ENCODE results near the gene AGMO. TPM values are rescaled to one million over a fixed set of nuclear protein-coding genes. Genes with fewer than 3 reads are reported as not detected.

AGMO gene
- total RNA-seq, 1 experiment from 2014 or later, result not detected

DNA sequence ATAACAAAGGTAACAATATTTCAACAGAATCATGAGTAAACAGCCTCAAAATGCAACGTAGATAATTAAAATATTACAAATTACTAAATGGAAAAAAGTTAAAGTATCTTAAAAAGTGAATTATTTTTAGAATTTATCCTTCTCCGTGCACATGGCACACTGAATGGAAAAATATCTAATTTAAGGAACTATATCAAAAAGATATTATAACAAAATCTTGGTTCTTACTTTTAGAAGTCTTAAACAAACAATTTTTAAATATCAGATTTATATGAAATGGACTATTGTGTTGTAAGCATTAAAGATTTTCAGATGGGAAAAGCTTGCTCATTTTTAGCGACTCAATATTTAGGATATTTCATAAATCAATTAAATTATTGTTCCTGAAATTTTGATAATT is 72.0 kb downstream of the AGMO start:
- RAD21 ChIA-PET (ENCODE audit: low non-redundant PET in 1 of 2, low total read pairs in 2 of 2, uncharacterized antibody in 2 of 2, unreplicated experiment in 2 of 2), result no interaction called here
- no peaks in the 10 kb centered on the region for H3K9me2 ChIP-seq (ENCODE audit: insufficient read depth)
- BruUV-seq (replicated peaks), result no TSS peak
- no peak overlapping the region for H3K27ac ChIP-seq (ENCODE audit: low read depth, low read length)
- CTCF ChIA-PET, result no interaction called here
- no peak overlapping the region for H3K9ac ChIP-seq (ENCODE audit: low read length)
- H3K4me2 ChIP-seq (ENCODE audit: low read length), result no peak overlapping the region
- no peaks in the 10 kb centered on the region for H4K20me1 ChIP-seq (ENCODE audit: insufficient read depth)
- no peaks in the 10 kb centered on the region for H3K4me1 ChIP-seq (ENCODE audit: control insufficient read depth in 1 of 2, insufficient read depth in 2 of 2, low read length in 2 of 2)
- H3K9me3 ChIP-seq (ENCODE audit: control insufficient read depth in 1 of 2, insufficient read depth in 1 of 2, low read depth in 1 of 2, low read length in 2 of 2), result no peaks in the 10 kb centered on the region
- ATAC-seq (no peak), DNase-seq (ENCODE audit: low read depth, low spot score) (no peak)
- POLR2A ChIA-PET, result no interaction called here
- no peaks in the 10 kb centered on the region for H3K79me2 ChIP-seq (ENCODE audit: insufficient read depth, low read length)
- no peak overlapping the region for H3K4me3 ChIP-seq (replicated peaks in 1 of 2; ENCODE audit: low read depth in 1 of 2, low read length in 2 of 2)
- no peaks in the 10 kb centered on the region for H3K36me3 ChIP-seq (ENCODE audit: control insufficient read depth in 1 of 2, insufficient read depth in 2 of 2, low read length in 2 of 2)
- no peak overlapping the region for H2AFZ ChIP-seq (ENCODE audit: low read depth, low read length, poor library complexity, severe bottlenecking)
- H3K27me3 ChIP-seq (ENCODE audit: insufficient read depth, low read length), result no peaks in the 10 kb centered on the region
- intact Hi-C loops (cut with micrococcal nuclease), result loop anchor here (2.0 kb wide), 1 partner anchor 59 kb away; no protein-coding TSS in a partner anchor
- TF ChIP-seq ELF1 (IDR thresholded peaks at IDR 0.05; ENCODE audit: borderline replicate concordance, low read depth) (no peak), EZH2 (IDR thresholded peaks at IDR 0.05) (no peak), SP1 (IDR thresholded peaks at IDR 0.05; ENCODE audit: low read depth) (no peak), TCF7L2 (IDR thresholded peaks at IDR 0.05; ENCODE audit: borderline replicate concordance, extremely low read depth, insufficient read depth, insufficient read length) (no peak), POLR2AphosphoS5 (IDR thresholded peaks at IDR 0.05; ENCODE audit: low read depth, low read length) (no peak), ZFX (IDR thresholded peaks at IDR 0.05) (no peak)
- TF ChIP-seq, protein P1, sequence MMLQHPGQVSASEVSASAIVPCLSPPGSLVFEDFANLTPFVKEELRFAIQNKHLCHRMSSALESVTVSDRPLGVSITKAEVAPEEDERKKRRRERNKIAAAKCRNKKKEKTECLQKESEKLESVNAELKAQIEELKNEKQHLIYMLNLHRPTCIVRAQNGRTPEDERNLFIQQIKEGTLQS (IDR thresholded peaks at IDR 0.05), result no peak

DNA sequence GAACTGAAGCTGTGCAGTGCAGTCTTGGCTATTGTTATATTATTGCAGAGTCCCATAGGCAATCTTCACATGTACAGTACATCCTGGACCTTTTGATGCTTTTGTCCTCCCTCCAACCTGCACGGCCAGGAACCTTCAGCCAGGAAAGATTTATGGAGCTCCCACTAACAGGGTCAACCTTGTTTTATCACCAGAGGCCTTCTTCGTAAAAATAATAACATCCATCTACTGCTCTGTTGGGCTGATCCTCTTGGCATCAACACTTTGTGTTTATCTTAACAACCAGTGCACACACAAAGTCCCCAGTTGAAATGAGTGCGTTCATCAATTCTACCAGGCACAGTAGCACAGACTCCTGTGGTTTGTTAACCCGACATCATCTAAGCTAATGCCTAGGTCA is 72.4 kb downstream of the AGMO start:
- Histone ChIP-seq H3K9me2 (ENCODE audit: insufficient read depth) (no peaks in the 10 kb centered on the region), H3K27ac (ENCODE audit: low read depth, low read length) (no peak overlapping the region), H3K4me1 (ENCODE audit: control insufficient read depth in 1 of 2, insufficient read depth in 2 of 2, low read length in 2 of 2) (no peaks in the 10 kb centered on the region), H3K9me3 (ENCODE audit: control insufficient read depth in 1 of 2, insufficient read depth in 1 of 2, low read depth in 1 of 2, low read length in 2 of 2) (no peaks in the 10 kb centered on the region), H3K36me3 (ENCODE audit: control insufficient read depth in 1 of 2, insufficient read depth in 2 of 2, low read length in 2 of 2) (no peaks in the 10 kb centered on the region), H2AFZ (ENCODE audit: low read depth, low read length, poor library complexity, severe bottlenecking) (no peak overlapping the region), H4K20me1 (ENCODE audit: insufficient read depth) (no peaks in the 10 kb centered on the region), H3K4me3 (replicated peaks in 1 of 2; ENCODE audit: low read depth in 1 of 2, low read length in 2 of 2) (no peak overlapping the region), H3K9ac (ENCODE audit: low read length) (no peak overlapping the region), H3K79me2 (ENCODE audit: insufficient read depth, low read length) (no peaks in the 10 kb centered on the region), H3K4me2 (ENCODE audit: low read length) (no peak overlapping the region), H3K27me3 (ENCODE audit: insufficient read depth, low read length) (no peaks in the 10 kb centered on the region)
- ChIA-PET POLR2A (no interaction called here), CTCF (no interaction called here), RAD21 (ENCODE audit: low non-redundant PET in 1 of 2, low total read pairs in 2 of 2, uncharacterized antibody in 2 of 2, unreplicated experiment in 2 of 2) (no interaction called here)
- no peak for DNase-seq (ENCODE audit: low read depth, low spot score)
- intact Hi-C loops (cut with micrococcal nuclease), result no loop called here
- no TSS peak for BruUV-seq (replicated peaks)
- no peak for ATAC-seq
- TF ChIP-seq SRF (IDR thresholded peaks at IDR 0.05; ENCODE audit: low read depth), result no peak
- no peak for TF ChIP-seq YY1 (IDR thresholded peaks at IDR 0.05; ENCODE audit: extremely low read depth, insufficient replicate concordance, low read depth, low read length)
- no peak for TF ChIP-seq SP1 (IDR thresholded peaks at IDR 0.05; ENCODE audit: low read depth)
- TF ChIP-seq RAD21 (IDR thresholded peaks at IDR 0.05; ENCODE audit: low read depth), result no peak
- no peak for TF ChIP-seq POLR2AphosphoS5 (IDR thresholded peaks at IDR 0.05; ENCODE audit: low read depth, low read length)
- TF ChIP-seq TCF7L2 (IDR thresholded peaks at IDR 0.05; ENCODE audit: borderline replicate concordance, extremely low read depth, insufficient read depth, insufficient read length), result no peak
- TF ChIP-seq SIN3A (IDR thresholded peaks at IDR 0.05; ENCODE audit: low read depth), result no peak
